Mesendoderm (in vitro differentiated cells): ENCODE data around the gene ZDHHC17.

ENCODE experiments used
- DNase-seq: peaks from one replicate; pipeline ENCODE4 v3.0.0; 2013
- H2AK5ac ChIP-seq: 2 replicates; pipeline ENCODE4 v1.6.1; 2013; ENCODE audit warnings: low read length, inconsistent platforms
- H2BK120ac ChIP-seq: 2 replicates; pipeline ENCODE4 v1.6.1; 2013; ENCODE audit warnings: low read depth, mild to moderate bottlenecking, low read length, moderate library complexity, mixed read lengths
- H2BK15ac ChIP-seq: replicated peaks from 2 replicates; pipeline ENCODE4 v1.6.1; 2013; ENCODE audit warnings: low read depth, mild to moderate bottlenecking, moderate library complexity
- H2BK5ac ChIP-seq: 2 replicates; pipeline ENCODE4 v1.6.1; 2013; ENCODE audit warnings: low read length, inconsistent platforms
- H3K18ac ChIP-seq: 2 replicates; pipeline ENCODE4 v1.6.1; 2013; ENCODE audit warnings: mild to moderate bottlenecking, low read length, mixed read lengths
- H3K23ac ChIP-seq: one replicate; pipeline ENCODE4 v1.6.1; 2013; ENCODE audit warnings: low read length
- H3K27ac ChIP-seq: 2 replicates; pipeline ENCODE4 v1.5.1; 2013; ENCODE audit warnings: low read depth, mild to moderate bottlenecking, inconsistent platforms, low read length, moderate library complexity
- H3K27me3 ChIP-seq: 2 replicates; pipeline ENCODE4 v1.6.1; 2013; ENCODE audit warnings: low read length, control low read depth, mild to moderate bottlenecking, inconsistent platforms; ENCODE audit not compliant: insufficient read depth, poor library complexity
- H3K36me3 ChIP-seq: 2 replicates; pipeline ENCODE4 v1.6.1; 2013; ENCODE audit warnings: low read length, inconsistent platforms; ENCODE audit not compliant: control insufficient read depth, insufficient read depth
- H3K4ac ChIP-seq: one replicate; pipeline ENCODE4 v1.6.1; 2013; ENCODE audit warnings: low read depth, mild to moderate bottlenecking, low read length, moderate library complexity
- H3K4me1 ChIP-seq: 2 replicates; pipeline ENCODE4 v1.6.1; 2013; ENCODE audit warnings: low read depth, low read length, inconsistent platforms; ENCODE audit not compliant: control insufficient read depth
- H3K4me2 ChIP-seq: 2 replicates; pipeline ENCODE4 v1.6.1; 2013; ENCODE audit warnings: low read length
- H3K4me3 ChIP-seq: 2 replicates; pipeline ENCODE4 v1.5.1; 2013; ENCODE audit warnings: mild to moderate bottlenecking, low read length
- H3K56ac ChIP-seq: one replicate; pipeline ENCODE4 v1.6.1; 2013; ENCODE audit warnings: low read length
- H3K79me1 ChIP-seq: 2 replicates; pipeline ENCODE4 v1.6.1; 2013; ENCODE audit warnings: low read length, inconsistent platforms
- H3K79me2 ChIP-seq: 2 replicates; pipeline ENCODE4 v1.6.1; 2013; ENCODE audit warnings: mild to moderate bottlenecking, low read length; ENCODE audit not compliant: control insufficient read depth, insufficient read depth
- H3K9ac ChIP-seq: 2 replicates; pipeline ENCODE4 v1.6.1; 2013; ENCODE audit warnings: low read length, inconsistent platforms
- H4K5ac ChIP-seq: one replicate; pipeline ENCODE4 v1.6.1; 2013; ENCODE audit warnings: low read length
- H4K8ac ChIP-seq: one replicate; pipeline ENCODE4 v1.6.1; 2013; ENCODE audit warnings: low read depth, mild to moderate bottlenecking, control low read depth, low read length, moderate library complexity
- WGBS: extraction: QIAGEN DNeasy Blood & Tissue Kit; methylation state at CpG from one replicate; pipeline ENCODE4 v1.1.7; 2013; ENCODE audit warnings: low lambda C conversion rate, missing lambda C conversion rate; ENCODE audit not compliant: insufficient coverage; ENCODE audit errors: extremely low coverage; 5-methylcytosine and 5-hydroxymethylcytosine counted together

ZDHHC17 gene

GRCh38 chr12:76784600-76785051 is 20.7 kb downstream of the ZDHHC17 start:
- Histone ChIP-seq H3K27me3 (no peaks in the 10 kb centered on the region), H2BK120ac (no peak overlapping the region), H2BK15ac (no peak overlapping the region), H3K18ac (no peak overlapping the region), H3K79me2 (peaks cover 22% of the 10 kb centered on the region), H4K8ac (no peak overlapping the region), H3K23ac (no peak overlapping the region), H4K5ac (no peak overlapping the region), H3K9ac (no peak overlapping the region), H3K36me3 (no peaks in the 10 kb centered on the region), H3K4me3 (no peak overlapping the region), H3K4ac (no peak overlapping the region), H2BK5ac (no peak overlapping the region), H3K79me1 (peaks cover 11% of the 10 kb centered on the region), H2AK5ac (no peak overlapping the region), H3K4me2 (no peak overlapping the region), H3K56ac (no peak overlapping the region), H3K27ac (no peak overlapping the region), H3K4me1 (peaks cover 11% of the 10 kb centered on the region)
- WGBS, result no CpG with 5 or more reads among the region's 4 CpGs
- peak; percentile 44 for DNase-seq

- Histone ChIP-seq H4K8ac (no peak overlapping the region), H2BK120ac (no peak overlapping the region), H4K5ac (no peak overlapping the region), H3K4me1 (peaks cover 11% of the 10 kb centered on the region), H3K36me3 (no peaks in the 10 kb centered on the region), H3K23ac (no peak overlapping the region), H3K79me1 (peaks cover 11% of the 10 kb centered on the region), H2BK5ac (no peak overlapping the region), H3K18ac (no peak overlapping the region), H2AK5ac (no peak overlapping the region), H2BK15ac (no peak overlapping the region), H3K4me2 (no peak overlapping the region), H3K79me2 (peaks cover 21% of the 10 kb centered on the region), H3K56ac (no peak overlapping the region), H3K27ac (no peak overlapping the region), H3K4me3 (no peak overlapping the region), H3K9ac (no peak overlapping the region), H3K4ac (no peak overlapping the region), H3K27me3 (no peaks in the 10 kb centered on the region)
- no CpG with 5 or more reads among the region's 1 CpG for WGBS
- DNase-seq, result no peak
These were observed 21.5 kb downstream of the ZDHHC17 start for GRCh38 chr12:76785407-76785806.

GRCh38 chr12:76786986-76787385 is 23.1 kb downstream of the ZDHHC17 start:
- H2BK15ac ChIP-seq, result no peak overlapping the region
- no peak overlapping the region for H3K4me3 ChIP-seq
- no peak for DNase-seq
- peaks cover 23% of the 10 kb centered on the region for H3K79me2 ChIP-seq
- H3K23ac ChIP-seq, result no peak overlapping the region
- no peak overlapping the region for H4K5ac ChIP-seq
- no peak overlapping the region for H4K8ac ChIP-seq
- no peak overlapping the region for H2BK5ac ChIP-seq
- no peak overlapping the region for H3K9ac ChIP-seq
- WGBS, result no CpG with 5 or more reads among the region's 3 CpGs
- no peaks in the 10 kb centered on the region for H3K36me3 ChIP-seq
- H3K79me1 ChIP-seq, result peaks cover 13% of the 10 kb centered on the region
- H3K4me1 ChIP-seq, result peaks cover 9% of the 10 kb centered on the region
- H3K56ac ChIP-seq, result no peak overlapping the region
- no peak overlapping the region for H3K4ac ChIP-seq
- no peak overlapping the region for H3K4me2 ChIP-seq
- no peak overlapping the region for H3K27ac ChIP-seq
- H3K27me3 ChIP-seq, result no peaks in the 10 kb centered on the region
- H2AK5ac ChIP-seq, result no peak overlapping the region
- no peak overlapping the region for H3K18ac ChIP-seq
- H2BK120ac ChIP-seq, result no peak overlapping the region

GRCh38 chr12:76787689-76788088 is 23.8 kb downstream of the ZDHHC17 start:
- Histone ChIP-seq H3K4ac (no peak overlapping the region), H2AK5ac (no peak overlapping the region), H3K56ac (no peak overlapping the region), H3K18ac (no peak overlapping the region), H3K79me1 (peaks cover 13% of the 10 kb centered on the region), H3K79me2 (peaks cover 23% of the 10 kb centered on the region), H4K8ac (no peak overlapping the region), H4K5ac (no peak overlapping the region), H2BK120ac (no peak overlapping the region), H3K4me3 (no peak overlapping the region), H3K27ac (no peak overlapping the region), H3K36me3 (no peaks in the 10 kb centered on the region), H2BK5ac (no peak overlapping the region), H3K23ac (no peak overlapping the region), H3K9ac (no peak overlapping the region), H3K4me1 (peaks cover 3% of the 10 kb centered on the region), H3K4me2 (no peak overlapping the region), H3K27me3 (no peaks in the 10 kb centered on the region), H2BK15ac (no peak overlapping the region)
- no peak for DNase-seq
- no CpG with 5 or more reads among the region's 2 CpGs for WGBS

- no peak overlapping the region for H3K4me3 ChIP-seq
- H4K8ac ChIP-seq, result no peak overlapping the region
- peaks cover 11% of the 10 kb centered on the region for H3K79me1 ChIP-seq
- no peaks in the 10 kb centered on the region for H3K27me3 ChIP-seq
- no peaks in the 10 kb centered on the region for H3K36me3 ChIP-seq
- H3K56ac ChIP-seq, result no peak overlapping the region
- DNase-seq, result no peak
- H3K79me2 ChIP-seq, result peaks cover 18% of the 10 kb centered on the region
- no peak overlapping the region for H2BK120ac ChIP-seq
- 100% methylated on average over 1 of the region's 3 CpGs for WGBS
- no peak overlapping the region for H3K9ac ChIP-seq
- H2BK5ac ChIP-seq, result no peak overlapping the region
- no peak overlapping the region for H3K27ac ChIP-seq
- H3K4me2 ChIP-seq, result no peak overlapping the region
- no peak overlapping the region for H2BK15ac ChIP-seq
- no peak overlapping the region for H3K4ac ChIP-seq
- no peak overlapping the region for H3K18ac ChIP-seq
- no peaks in the 10 kb centered on the region for H3K4me1 ChIP-seq
- H2AK5ac ChIP-seq, result no peak overlapping the region
- H3K23ac ChIP-seq, result no peak overlapping the region
- no peak overlapping the region for H4K5ac ChIP-seq
These were observed 25.6 kb downstream of the ZDHHC17 start for GRCh38 chr12:76789335-76790050.
